HepG2 (cell line): ENCODE measurements around the gene GOLGB1. TPM values are rescaled to one million over a fixed set of nuclear protein-coding genes. Genes with fewer than 3 reads are reported as not detected.

Experiments used
- ATAC-seq: fragments of 200-7000 bp; cut with Tn5 transposase; 3 replicates; pipeline ENCODE4 v1.9.1; 2020; ENCODE audit warnings: mild to moderate bottlenecking, moderate library complexity
- BruUV-seq: library from RNA; stranded (reverse); fragments of 400-500 nt; replicated peaks from 2 replicates; lab custom pipeline; 2021; lab: Mats Ljungman, UMichigan
- CTCF ChIA-PET: fragments of 300-600 bp; formaldehyde crosslinking; extraction: SDS; loops from one replicate; lab custom pipeline; 2021; ENCODE audit warnings: low total read pairs, inconsistent platforms, low intra/inter-chr PET ratio; lab: Yijun Ruan, JAX
- POLR2A ChIA-PET: fragments of 350-600 bp; sonication (Branson Sonifier 250); formaldehyde crosslinking; loops from one replicate; lab custom pipeline; 2020; ENCODE audit warnings: antibody characterized with exemption, inconsistent platforms; lab: Yijun Ruan, JAX
- DNase-seq: peaks from one replicate; pipeline ENCODE4 v3.0.0-alpha.2; 2015; ENCODE audit warnings: low spot score
- FAIRE-seq: peaks from 3 replicates; lab custom pipeline; 2011; peaks lifted over from hg19 to GRCh38; lab: Jason Lieb, UNC
- H2AFZ ChIP-seq: one replicate; pipeline ENCODE4 v1.6.1; 2011; ENCODE audit warnings: low read length, inconsistent platforms
- H3K27ac ChIP-seq: fragments of 300-600 bp; 3 replicates; pipeline ENCODE4 v1.8.0; 2011; ENCODE audit warnings: mixed run types, mild to moderate bottlenecking, mixed read lengths, low read length, inconsistent platforms; ENCODE audit not compliant: insufficient read depth; ENCODE audit errors: extremely low read length
- H3K27me3 ChIP-seq, 2 experiments: fragments of 200-600 bp in 1 of 2; 2 replicates in 1 of 2; 3 replicates in 1 of 2; pipeline versions ENCODE4 v1.6.0 to v1.8.0; 2011; ENCODE audit warnings: low read length in 2 of 2, mild to moderate bottlenecking in 2 of 2, moderate library complexity in 2 of 2, inconsistent platforms in 1 of 2; ENCODE audit not compliant: insufficient read depth in 2 of 2, control insufficient read depth in 1 of 2
- H3K36me3 ChIP-seq, 2 experiments: fragments of 200-600 bp in 1 of 2; replicated peaks in 1 of 2; 2 replicates in 1 of 2; 3 replicates in 1 of 2; pipeline versions ENCODE4 v1.5.1 to v1.8.0; 2011; ENCODE audit warnings: low read length in 2 of 2, inconsistent platforms in 1 of 2; ENCODE audit not compliant: insufficient read depth in 2 of 2, control insufficient read depth in 1 of 2
- H3K4me1 ChIP-seq: 2 replicates; pipeline ENCODE4 v1.5.1; 2012; ENCODE audit warnings: low read length, inconsistent platforms; ENCODE audit not compliant: insufficient read depth
- H3K4me2 ChIP-seq: 2 replicates; pipeline ENCODE4 v1.6.0; 2011; ENCODE audit warnings: low read depth, low read length, inconsistent platforms
- H3K4me3 ChIP-seq, 3 experiments: fragments of 200-600 bp in 1 of 3; sonication (generic), shearing (Covaris generic) in 1 of 3; replicated peaks in 1 of 3; 2 replicates each; pipeline ENCODE4 v1.5.1; 2011 to 2016; ENCODE audit warnings: low read length in 3 of 3, inconsistent platforms in 2 of 3, low read depth in 2 of 3, mild to moderate bottlenecking in 2 of 3, control low read depth in 1 of 3, mixed read lengths in 1 of 3; ENCODE audit not compliant: insufficient read depth in 1 of 3
- H3K79me2 ChIP-seq: one replicate; pipeline ENCODE4 v1.6.1; 2011; ENCODE audit warnings: low read length, inconsistent platforms; ENCODE audit not compliant: insufficient read depth
- H3K9ac ChIP-seq: 2 replicates; pipeline ENCODE4 v1.6.0; 2011; ENCODE audit warnings: mild to moderate bottlenecking, low read depth, low read length, inconsistent platforms; ENCODE audit not compliant: insufficient read depth
- H3K9me3 ChIP-seq: 2 replicates; pipeline ENCODE4 v1.5.1; 2012; ENCODE audit warnings: mild to moderate bottlenecking, low read length
- H4K20me1 ChIP-seq: 2 replicates; pipeline ENCODE4 v1.6.0; 2011; ENCODE audit warnings: inconsistent platforms, mild to moderate bottlenecking, low read length, moderate library complexity; ENCODE audit not compliant: insufficient read depth
- AGO1 ChIP-seq: fragments of 200-400 bp; formaldehyde crosslinking; IDR thresholded peaks from 2 replicates; pipeline ENCODE4 v1.6.1; 2017; ENCODE audit warnings: mild to moderate bottlenecking, low read depth, low read length, moderate library complexity; ENCODE audit not compliant: poor library complexity, severe bottlenecking
- GLI4 ChIP-seq: sonication (generic); formaldehyde crosslinking; IDR thresholded peaks from 2 replicates; pipeline ENCODE4 v1.5.1; 2020; ENCODE audit warnings: missing genetic modification reagents, mild to moderate bottlenecking, moderate library complexity, borderline replicate concordance
- MLX ChIP-seq: IDR thresholded peaks from 2 replicates; pipeline ENCODE4 v1.6.1; 2016
- MTERF4 ChIP-seq: sonication (generic); formaldehyde crosslinking; IDR thresholded peaks from 2 replicates; pipeline ENCODE4 v1.8.0; 2023; ENCODE audit warnings: mild to moderate bottlenecking, missing genetic modification reagents
- MYNN ChIP-seq: sonication (generic); formaldehyde crosslinking; IDR thresholded peaks from 2 replicates; pipeline ENCODE4 v1.4.0; 2020; ENCODE audit warnings: mild to moderate bottlenecking, low read depth, missing genetic modification reagents
- RERE ChIP-seq: IDR thresholded peaks from 2 replicates; pipeline ENCODE4 v1.6.1; 2016; ENCODE audit warnings: low read depth, missing genetic modification reagents, missing compliant biosample characterization
- RXRA ChIP-seq: sonication (generic); formaldehyde crosslinking; IDR thresholded peaks from 2 replicates; pipeline ENCODE4 v1.5.1; 2020; ENCODE audit warnings: missing genetic modification reagents
- SAFB2 ChIP-seq: sonication (generic); formaldehyde crosslinking; IDR thresholded peaks from 2 replicates; pipeline ENCODE4 v1.5.1; 2020; ENCODE audit warnings: missing genetic modification reagents, low read depth, mild to moderate bottlenecking, borderline replicate concordance
- SIN3A ChIP-seq: IDR thresholded peaks from 2 replicates; pipeline ENCODE4 v1.6.1; 2011; ENCODE audit warnings: low read depth, mild to moderate bottlenecking, control low read depth, low read length, borderline replicate concordance
- SUZ12 ChIP-seq: fragments of 150-350 bp; IDR thresholded peaks from 2 replicates; pipeline ENCODE4 v1.6.1; 2014; ENCODE audit warnings: low read depth, low read length
- WGBS: methylation state at CpG from one replicate; pipeline ENCODE4 v1.1.6; 2017; ENCODE audit warnings: low lambda C conversion rate; 5-methylcytosine and 5-hydroxymethylcytosine counted together
- in situ Hi-C: cut with HindIII; loops from 2 replicates; pipeline ENCODE4 v1.10.0; 2017; ENCODE audit warnings: low pct_unique_long_range_greater_than_20kb; ENCODE audit not compliant: extremely low pct_ligation_motif_present
- intact Hi-C: fragments of 100-400 bp; cut with micrococcal nuclease; formaldehyde crosslinking; loops from one replicate; pipeline ENCODE4 v1.10.0; 2022; ENCODE audit not compliant: unreplicated experiment
- polyA plus RNA-seq, 8 experiments: library from polyadenylated mRNA; depleted of rRNA in 3 of 8; stranded (reverse) in 7 of 8; unstranded in 1 of 8; fragments of >200 nt; fragmentation: Illumina TruSeq in 4 of 8; extraction: Trizol in 4 of 8; gene quantifications; 2 replicates each; pipeline versions ENCODE4 v1.2.1 to v1.2.3, GENCODE V29; 2011 to 2016; ENCODE audit warnings: low read depth in 4 of 8, missing spikeins in 1 of 8, mixed read lengths in 1 of 8; ENCODE audit not compliant: insufficient read depth in 1 of 8
- total RNA-seq, 5 experiments: library from RNA; depleted of rRNA; stranded (reverse); fragments of >200 nt; fragmentation: Illumina TruSeq; extraction: Trizol; gene quantifications; 2 replicates each; pipeline ENCODE4 v1.2.3, GENCODE V29; 2016; ENCODE audit warnings: low read depth in 1 of 5

Gene GOLGB1
- total and polyA plus RNA-seq, 2 of the 13 experiments (the other 11 are each of a cell fraction or from before 2014, with no cell fraction given) = 13.1 to 39.5 TPM

GRCh38 chr3:121719423-121719822 is 30.1 kb downstream of the GOLGB1 start:
- peaks cover 18 to 76% of the 10 kb centered on the region in 2 experiments for H3K36me3 ChIP-seq
- H3K4me3 ChIP-seq = no peak overlapping the region
- no peak for ATAC-seq
- intact Hi-C loops = no loop called here
- no peak overlapping the region for H3K9ac ChIP-seq
- no peak overlapping the region for H2AFZ ChIP-seq
- ChIA-PET CTCF (no interaction called here), POLR2A (no interaction called here)
- H3K9me3 ChIP-seq = no peaks in the 10 kb centered on the region
- no peak overlapping the region for H3K4me2 ChIP-seq
- no TSS peak for BruUV-seq
- TF ChIP-seq MTERF4 (no peak), MLX (CRISPR knock-in tag) (no peak), AGO1 (no peak), MYNN (CRISPR knock-in tag) (no peak), SUZ12 (no peak), RXRA (CRISPR knock-in tag) (no peak), RERE (CRISPR knock-in tag) (no peak), SIN3A (no peak), SAFB2 (CRISPR knock-in tag) (no peak), GLI4 (no peak)
- 78% methylated on average over 5 of the region's 5 CpGs for WGBS
- H3K4me1 ChIP-seq = no peaks in the 10 kb centered on the region
- no peaks in the 10 kb centered on the region for H3K27me3 ChIP-seq
- H3K79me2 ChIP-seq = no peaks in the 10 kb centered on the region
- no peaks in the 10 kb centered on the region; the same call in 1 of the 2 replicates for H4K20me1 ChIP-seq
- in situ Hi-C loops = no loop called here
- no peak for FAIRE-seq
- no peak overlapping the region for H3K27ac ChIP-seq
- DNase-seq = no peak
